Ovary (tissue), 9 donors: Measurements from ENCODE around the gene POC1A. TPM values are rescaled to one million over a fixed set of nuclear protein-coding genes. Genes with fewer than 3 reads are reported as not detected.
"Not testable (repeated sequence)": the region's sequence is repeated elsewhere in the genome, so short reads cannot be mapped to it uniquely, and the experiment has no call there.

Experiments
- DNase-seq, 5 donors: peaks; one replicate each; pipeline ENCODE4 v3.0.0-alpha.2; 2019 to 2020
- H3K27ac ChIP-seq, 2 donors: fragments of 200-600 bp; one replicate each; pipeline versions ENCODE4 v1.5.1 to v1.8.0; 2019 to 2022
- H3K27me3 ChIP-seq: fragments of 200-600 bp; one replicate; pipeline ENCODE4 v1.8.0; 2022
- H3K36me3 ChIP-seq: fragments of 200-600 bp; sonication (generic); one replicate; pipeline ENCODE4 v1.5.1; 2019
- H3K4me1 ChIP-seq: one replicate; pipeline ENCODE4 v1.8.1; 2013; ENCODE audit warnings: mild to moderate bottlenecking, moderate library complexity; ENCODE audit not compliant: insufficient read depth
- H3K4me3 ChIP-seq: fragments of 200-600 bp; sonication (generic); one replicate; pipeline ENCODE4 v1.5.1; 2017
- H3K9me3 ChIP-seq, 2 donors: fragments of 200-600 bp in 1 of 2; sonication (generic) in 1 of 2; one replicate each; pipeline versions ENCODE4 v1.5.1 to v1.8.1; 2013 to 2019; ENCODE audit warnings: mild to moderate bottlenecking in 1 of 2, moderate library complexity in 1 of 2
- EP300 ChIP-seq: sonication (generic); formaldehyde crosslinking; IDR thresholded peaks from one replicate; pipeline ENCODE4 v1.6.1; 2017; ENCODE audit warnings: antibody characterized with exemption
- POLR2A ChIP-seq: fragments of 450-650 bp; IDR thresholded peaks from one replicate; pipeline ENCODE4 v1.6.1; 2017; ENCODE audit warnings: antibody characterized with exemption, mild to moderate bottlenecking, moderate library complexity
- WGBS, 3 donors: extraction: QIAGEN DNeasy Blood & Tissue Kit in 1 of 3; methylation state at CpG; one replicate each; pipeline versions ENCODE4 v1.1.5 to v1.1.7; 2013 to 2017; 5-methylcytosine and 5-hydroxymethylcytosine counted together
- intact Hi-C, 4 donors: fragments of 100-400 bp; cut with DNase I; formaldehyde crosslinking; loops; one replicate each; pipeline versions ENCODE4 v1.11.0 to v1.15.1; 2022 to 2023
- polyA plus RNA-seq, 2 donors: library from polyadenylated mRNA; stranded (reverse); fragments of 200-250 nt in 1 of 2; fragments of 350-450 nt in 1 of 2; fragmentation: Illumina TruSeq in 1 of 2; extraction: RNeasy Lipid Tissue Mini Kit (QIAGEN cat#74804) in 1 of 2; gene quantifications; one replicate each; pipeline ENCODE4 v1.2.3, GENCODE V29; 2013 to 2014
- total RNA-seq, 7 donors: library from RNA; depleted of rRNA in 2 of 7; stranded (reverse); fragments of >200 nt in 2 of 7; fragmentation: NEBNext Ultra II Directional in 3 of 7; extraction: Animal tissue kit (Norgen Biotek cat#: 25700) in 3 of 7; gene quantifications; one replicate each; pipeline versions ENCODE4 v1.1.0 to v1.2.4, GENCODE V29; 2016 to 2023
- TF ChIP-seq, protein P1 (sequence below), 3 donors: fragments of 450-650 bp in 2 of 3; fragments of 200-600 bp in 1 of 3; IDR thresholded peaks; one replicate each; pipeline versions ENCODE4 v1.5.1 to v1.8.0; 2016 to 2022; ENCODE audit warnings: antibody characterized with exemption in 3 of 3, mild to moderate bottlenecking in 1 of 3
- donor health status: DM: no; HTN: no; CAD: no; lungs with moderate emphysema.
- donor health status: DM: no; HTN: no; CAD: no.
- donor health status: Bipolar disorder and iron deficiency.
- donor health status: DM: yes; HTN: yes; CAD: no.
- donor health status: DM: no; HTN: no; CAD: no.
- donor health status: DM: yes; HTN: yes; CAD: no.

The POC1A gene
- total and polyA plus RNA-seq, 9 donors, result 0.53 to 1.8 (median 1.3) TPM

DNA sequence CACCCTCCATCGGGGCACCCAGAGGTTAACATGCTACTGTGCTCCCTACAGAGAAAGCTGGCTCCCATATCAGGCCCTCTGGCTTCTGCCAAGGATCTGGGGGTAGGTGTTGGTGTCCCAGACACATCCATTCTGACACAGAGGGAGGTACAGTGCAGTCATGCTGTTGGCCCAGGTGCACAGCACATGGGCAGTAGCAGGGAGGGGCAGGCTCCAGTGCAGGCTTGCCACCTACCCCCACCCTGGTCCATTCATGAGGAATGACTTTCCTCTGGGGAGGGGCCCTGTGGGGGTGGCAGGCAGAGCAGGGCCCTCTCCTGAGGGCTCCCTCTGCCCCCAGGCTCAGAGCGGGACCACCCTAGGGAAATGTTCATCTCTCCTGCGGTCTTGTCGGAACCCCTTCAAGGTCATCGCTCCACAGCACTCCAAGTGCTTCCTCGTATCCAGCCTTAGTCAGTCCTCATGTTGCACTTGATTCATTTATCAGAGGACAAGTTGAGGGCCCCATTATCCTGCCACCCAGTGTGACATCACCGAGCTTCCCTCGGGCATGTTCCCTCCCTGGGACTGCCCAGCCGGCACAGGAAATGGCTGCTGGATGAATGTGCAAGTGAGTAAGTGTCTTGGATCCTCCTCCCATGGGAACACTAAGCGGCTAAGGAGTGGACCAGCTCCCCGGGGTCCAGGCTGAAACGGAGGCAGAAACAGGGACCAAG is 107.9 kb downstream of the POC1A start:
- Histone ChIP-seq H3K9me3 (no peaks in the 10 kb centered on the region), H3K36me3 (no peaks in the 10 kb centered on the region), H3K4me1 (no peaks in the 10 kb centered on the region), H3K4me3 (no peak overlapping the region), H3K27me3 (no peaks in the 10 kb centered on the region), H3K27ac (no peak overlapping the region)
- DNase-seq, result no peak
- TF ChIP-seq, protein P1, sequence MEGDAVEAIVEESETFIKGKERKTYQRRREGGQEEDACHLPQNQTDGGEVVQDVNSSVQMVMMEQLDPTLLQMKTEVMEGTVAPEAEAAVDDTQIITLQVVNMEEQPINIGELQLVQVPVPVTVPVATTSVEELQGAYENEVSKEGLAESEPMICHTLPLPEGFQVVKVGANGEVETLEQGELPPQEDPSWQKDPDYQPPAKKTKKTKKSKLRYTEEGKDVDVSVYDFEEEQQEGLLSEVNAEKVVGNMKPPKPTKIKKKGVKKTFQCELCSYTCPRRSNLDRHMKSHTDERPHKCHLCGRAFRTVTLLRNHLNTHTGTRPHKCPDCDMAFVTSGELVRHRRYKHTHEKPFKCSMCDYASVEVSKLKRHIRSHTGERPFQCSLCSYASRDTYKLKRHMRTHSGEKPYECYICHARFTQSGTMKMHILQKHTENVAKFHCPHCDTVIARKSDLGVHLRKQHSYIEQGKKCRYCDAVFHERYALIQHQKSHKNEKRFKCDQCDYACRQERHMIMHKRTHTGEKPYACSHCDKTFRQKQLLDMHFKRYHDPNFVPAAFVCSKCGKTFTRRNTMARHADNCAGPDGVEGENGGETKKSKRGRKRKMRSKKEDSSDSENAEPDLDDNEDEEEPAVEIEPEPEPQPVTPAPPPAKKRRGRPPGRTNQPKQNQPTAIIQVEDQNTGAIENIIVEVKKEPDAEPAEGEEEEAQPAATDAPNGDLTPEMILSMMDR (IDR thresholded peaks at IDR 0.05), result no peak
- TF ChIP-seq EP300 (no peak), POLR2A (no peak)
- intact Hi-C loops, result loop anchor here in 1 of 4 donors (5.0 kb wide), 1 partner anchor 39 kb away; no protein-coding TSS in a partner anchor
- 52 to 63% (median 61%) methylated on average over 12 of the region's 12 CpGs for WGBS, 3 donors

DNA sequence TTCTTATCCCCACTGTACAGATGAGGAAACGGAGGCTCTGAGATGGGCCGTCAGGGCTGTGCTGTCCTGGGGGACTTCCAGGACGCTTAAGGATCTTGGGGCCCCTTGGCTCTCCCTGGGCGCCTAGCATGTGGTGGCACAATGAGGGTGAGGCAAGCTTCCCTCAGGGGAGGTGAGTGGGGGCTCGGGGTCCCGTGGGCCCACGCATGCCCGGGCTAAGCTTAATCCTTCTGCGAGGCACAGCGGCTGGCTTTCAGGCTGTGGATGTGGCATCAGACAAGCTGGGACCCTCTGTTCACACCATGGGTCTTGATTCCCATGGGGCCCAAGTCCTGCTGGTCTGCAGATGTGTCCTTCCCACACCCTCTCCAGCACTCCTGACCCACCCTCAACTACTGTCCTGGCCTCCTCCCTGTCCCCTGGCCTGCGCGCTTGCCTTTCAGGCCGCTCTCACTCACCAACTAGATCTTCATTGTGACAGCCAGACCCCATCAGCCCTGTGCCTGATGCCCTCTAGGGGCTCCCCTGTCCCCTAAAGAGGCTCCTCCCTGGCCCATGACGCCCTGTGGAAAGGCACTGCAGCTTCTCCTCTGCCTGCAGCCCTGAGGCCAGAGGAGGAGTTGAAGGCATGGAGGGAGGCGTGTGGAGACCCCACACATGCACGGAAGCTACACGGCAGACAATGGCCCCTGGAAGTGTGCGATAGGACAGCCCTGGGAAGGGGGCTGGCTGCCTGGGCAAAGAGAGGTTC is 109.2 kb downstream of the POC1A start:
- Histone ChIP-seq H3K9me3 (no peaks in the 10 kb centered on the region), H3K4me1 (no peaks in the 10 kb centered on the region), H3K27me3 (no peaks in the 10 kb centered on the region), H3K4me3 (no peak overlapping the region), H3K36me3 (no peaks in the 10 kb centered on the region), H3K27ac (no peak overlapping the region)
- 88 to 91% (median 89%) methylated on average over 18 of the region's 18 CpGs for WGBS, 3 donors
- TF ChIP-seq EP300 (no peak), POLR2A (no peak)
- TF ChIP-seq, protein P1 (IDR thresholded peaks at IDR 0.05), result no peak
- intact Hi-C loops, result loop anchor here in 1 of 4 donors (5.0 kb wide), 1 partner anchor 38 kb away; no protein-coding TSS in a partner anchor
- no peak for DNase-seq

DNA sequence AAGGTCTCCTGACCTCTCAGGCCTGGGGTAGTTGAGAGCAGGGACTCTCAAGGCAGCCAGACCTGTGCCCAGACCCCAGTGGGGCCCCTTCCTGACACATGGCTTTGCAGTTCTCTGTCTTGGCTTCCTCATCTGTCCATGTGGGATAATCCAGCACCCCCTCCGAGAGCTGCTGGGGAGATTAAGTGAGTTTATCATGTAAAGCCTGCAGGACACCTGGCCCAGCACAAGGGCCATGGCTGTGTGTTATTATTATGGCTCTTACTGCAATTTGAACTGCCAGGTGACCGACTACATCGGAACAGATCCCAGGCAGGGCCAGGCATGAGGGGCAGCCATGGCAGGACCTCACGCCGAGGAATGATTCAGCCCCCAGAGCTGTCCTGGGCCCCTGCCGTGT is 110.5 kb downstream of the POC1A start:
- H3K4me3 ChIP-seq, result no peak overlapping the region
- no peaks in the 10 kb centered on the region for H3K9me3 ChIP-seq
- no peak overlapping the region for H3K27ac ChIP-seq
- H3K4me1 ChIP-seq, result no peaks in the 10 kb centered on the region
- WGBS, 3 donors, result 40 to 54% (median 41%) methylated on average over 6 of the region's 6 CpGs
- H3K27me3 ChIP-seq, result no peaks in the 10 kb centered on the region
- TF ChIP-seq EP300 (no peak), POLR2A (no peak)
- TF ChIP-seq, protein P1 (IDR thresholded peaks at IDR 0.05), result no peak
- H3K36me3 ChIP-seq, result no peaks in the 10 kb centered on the region
- intact Hi-C loops, result no loop called here
- DNase-seq, result no peak

DNA sequence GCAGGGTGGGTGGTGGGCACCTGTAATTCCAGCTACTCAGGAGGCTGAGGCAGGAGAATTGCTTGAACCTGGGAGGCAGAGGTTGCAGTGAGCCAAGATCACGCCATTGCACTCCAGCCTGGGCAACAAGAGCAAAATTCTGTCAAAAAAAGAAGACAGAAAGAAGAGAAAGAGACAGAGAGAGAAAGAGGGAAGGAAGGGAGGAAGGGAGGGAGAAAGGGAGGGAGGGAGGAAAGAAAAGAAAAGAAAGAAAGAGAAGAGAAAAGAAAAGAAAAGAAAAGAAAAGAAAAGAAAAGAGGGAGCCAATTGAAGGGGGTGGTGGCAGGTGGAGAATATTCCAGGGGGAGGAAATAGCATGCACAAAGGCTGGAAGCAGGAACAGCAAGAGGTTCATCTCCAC is 111.2 kb downstream of the POC1A start:
- WGBS, 3 donors, result 88 to 100% (median 96%) methylated on average over 1 of the region's 1 CpG
- not testable (repeated sequence) for H3K9me3 ChIP-seq

More for the DNA sequence above, 111.2 kb downstream of the POC1A start:
- H3K27ac ChIP-seq, H3K4me3 ChIP-seq, intact Hi-C loops, H3K27me3 ChIP-seq, H3K36me3 ChIP-seq, H3K4me1 ChIP-seq, DNase-seq: not testable (repeated sequence)
